Testis (tissue), 2 donors: ENCODE data around the gene HK2.

Experiments used
- POLR2A ChIP-seq: fragments of 450-650 bp; IDR thresholded peaks from one replicate; pipeline ENCODE4 v1.6.1; 2017; ENCODE audit warnings: antibody characterized with exemption, mild to moderate bottlenecking, moderate library complexity
- TF ChIP-seq, protein P1 (sequence below), 3 experiments: fragments of 450-650 bp in 2 of 3; fragments of 200-600 bp in 1 of 3; sonication (generic) in 1 of 3; IDR thresholded peaks; one replicate each; pipeline ENCODE4 v1.5.1; 2016 to 2019; ENCODE audit warnings: antibody characterized with exemption in 3 of 3, mild to moderate bottlenecking in 2 of 3, moderate library complexity in 1 of 3

DNA sequence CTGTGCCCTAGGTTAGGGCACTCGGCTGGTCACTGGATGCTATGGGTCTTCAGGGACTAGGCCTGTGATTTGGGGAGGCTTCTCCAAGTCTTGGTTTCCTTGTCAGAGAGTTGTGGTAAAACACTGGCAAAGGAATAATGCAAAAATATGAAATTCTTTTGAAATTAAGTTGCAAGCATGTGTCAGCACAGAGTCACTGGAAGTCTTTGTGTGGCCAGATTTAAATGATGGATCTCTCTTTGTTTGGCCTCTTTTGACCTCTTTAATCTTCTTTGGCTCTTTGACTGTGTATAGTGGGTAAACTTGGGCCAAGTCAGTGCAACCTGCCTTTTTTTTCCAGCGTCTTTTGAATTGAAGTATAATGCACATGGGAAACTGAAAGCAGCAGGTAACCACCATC lies 12.1 kb downstream of the HK2 start:
- TF ChIP-seq, protein P1, sequence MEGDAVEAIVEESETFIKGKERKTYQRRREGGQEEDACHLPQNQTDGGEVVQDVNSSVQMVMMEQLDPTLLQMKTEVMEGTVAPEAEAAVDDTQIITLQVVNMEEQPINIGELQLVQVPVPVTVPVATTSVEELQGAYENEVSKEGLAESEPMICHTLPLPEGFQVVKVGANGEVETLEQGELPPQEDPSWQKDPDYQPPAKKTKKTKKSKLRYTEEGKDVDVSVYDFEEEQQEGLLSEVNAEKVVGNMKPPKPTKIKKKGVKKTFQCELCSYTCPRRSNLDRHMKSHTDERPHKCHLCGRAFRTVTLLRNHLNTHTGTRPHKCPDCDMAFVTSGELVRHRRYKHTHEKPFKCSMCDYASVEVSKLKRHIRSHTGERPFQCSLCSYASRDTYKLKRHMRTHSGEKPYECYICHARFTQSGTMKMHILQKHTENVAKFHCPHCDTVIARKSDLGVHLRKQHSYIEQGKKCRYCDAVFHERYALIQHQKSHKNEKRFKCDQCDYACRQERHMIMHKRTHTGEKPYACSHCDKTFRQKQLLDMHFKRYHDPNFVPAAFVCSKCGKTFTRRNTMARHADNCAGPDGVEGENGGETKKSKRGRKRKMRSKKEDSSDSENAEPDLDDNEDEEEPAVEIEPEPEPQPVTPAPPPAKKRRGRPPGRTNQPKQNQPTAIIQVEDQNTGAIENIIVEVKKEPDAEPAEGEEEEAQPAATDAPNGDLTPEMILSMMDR (IDR thresholded peaks at IDR 0.05) = no peak
- TF ChIP-seq POLR2A = no peak
